Transverse colon (tissue), 4 donors: ENCODE results near the gene SCD. TPM values are rescaled to one million over a fixed set of nuclear protein-coding genes. Genes with fewer than 3 reads are reported as not detected.

ENCODE experiments used
- DNase-seq: peaks from one replicate; pipeline ENCODE4 v3.0.0-alpha.2; 2019
- H3K27ac ChIP-seq, 4 donors: fragments of 200-600 bp; sonication (generic); 2 replicates each; pipeline ENCODE4 v1.5.1; 2016 to 2018; ENCODE audit warnings: inconsistent platforms in 4 of 4
- H3K27me3 ChIP-seq: fragments of 200-600 bp; sonication (generic); 2 replicates; pipeline ENCODE4 v1.5.1; 2017; ENCODE audit warnings: inconsistent platforms
- H3K36me3 ChIP-seq, 4 donors: fragments of 200-600 bp; sonication (generic); 2 replicates each; pipeline ENCODE4 v1.5.1; 2017 to 2019; ENCODE audit warnings: inconsistent platforms in 4 of 4
- H3K4me1 ChIP-seq, 4 donors: fragments of 200-600 bp; sonication (generic); 2 replicates each; pipeline ENCODE4 v1.5.1; 2017 to 2020; ENCODE audit warnings: inconsistent platforms in 4 of 4
- H3K4me3 ChIP-seq, 4 donors: fragments of 200-600 bp; sonication (generic); 1 replicate in 1 of 4; 2 replicates in 3 of 4; pipeline versions ENCODE4 v1.5.1 to v1.6.1; 2017 to 2019; ENCODE audit warnings: inconsistent platforms in 4 of 4
- H3K9me3 ChIP-seq, 2 donors: fragments of 200-600 bp; sonication (generic); 2 replicates each; pipeline ENCODE4 v1.5.1; 2017 to 2019; ENCODE audit warnings: inconsistent platforms in 2 of 2
- EP300 ChIP-seq: sonication (generic); formaldehyde crosslinking; IDR thresholded peaks from one replicate; pipeline ENCODE4 v1.6.1; 2017; ENCODE audit warnings: antibody characterized with exemption, low read depth
- POLR2A ChIP-seq: fragments of 450-650 bp; IDR thresholded peaks from one replicate; pipeline ENCODE4 v1.6.1; 2016; ENCODE audit warnings: antibody characterized with exemption, mild to moderate bottlenecking, moderate library complexity
- POLR2AphosphoS5 ChIP-seq, 3 donors: sonication (generic); formaldehyde crosslinking; IDR thresholded peaks; one replicate each; pipeline ENCODE4 v1.6.1; 2016; ENCODE audit warnings: antibody characterized with exemption in 3 of 3
- whole genome bisulfite sequencing, 2 donors: methylation state at CpG; one replicate each; pipeline ENCODE4 v1.1.5; 2018; ENCODE audit warnings: low coverage in 1 of 2; 5-methylcytosine and 5-hydroxymethylcytosine counted together
- in situ Hi-C, 4 donors: fragments of 200-750 bp; cut with MboI; loops; one replicate each; pipeline versions ENCODE4 v1.15.0 to v1.15.1; 2017; ENCODE audit warnings: low sequenced_read_pairs in 3 of 4, low pct_ligation_motif_present in 1 of 4, low pct_unique_long_range_greater_than_20kb in 1 of 4
- intact Hi-C: fragments of 100-400 bp; cut with DNase I; formaldehyde crosslinking; loops from one replicate; pipeline ENCODE4 v1.15.1; 2023; ENCODE audit warnings: low total_unique reads
- total RNA-seq, 4 donors: library from RNA; depleted of rRNA; stranded (reverse); fragments of >200 nt; gene quantifications; one replicate each; pipeline ENCODE4 v1.1.0, GENCODE V29; 2016
- TF ChIP-seq, protein P1 (sequence below), 5 experiments: fragments of 200-600 bp in 3 of 5; fragments of 450-650 bp in 2 of 5; sonication (generic) in 3 of 5; IDR thresholded peaks; 1 replicate in 2 of 5; 2 replicates in 3 of 5; pipeline ENCODE4 v1.5.1; 2016 to 2017; ENCODE audit warnings: antibody characterized with exemption in 5 of 5, inconsistent platforms in 3 of 5, mild to moderate bottlenecking in 2 of 5, moderate library complexity in 1 of 5

SCD gene
- total RNA-seq, 4 donors from 2014 or later, result 9.2 to 62.1 (median 21.8) TPM

DNA sequence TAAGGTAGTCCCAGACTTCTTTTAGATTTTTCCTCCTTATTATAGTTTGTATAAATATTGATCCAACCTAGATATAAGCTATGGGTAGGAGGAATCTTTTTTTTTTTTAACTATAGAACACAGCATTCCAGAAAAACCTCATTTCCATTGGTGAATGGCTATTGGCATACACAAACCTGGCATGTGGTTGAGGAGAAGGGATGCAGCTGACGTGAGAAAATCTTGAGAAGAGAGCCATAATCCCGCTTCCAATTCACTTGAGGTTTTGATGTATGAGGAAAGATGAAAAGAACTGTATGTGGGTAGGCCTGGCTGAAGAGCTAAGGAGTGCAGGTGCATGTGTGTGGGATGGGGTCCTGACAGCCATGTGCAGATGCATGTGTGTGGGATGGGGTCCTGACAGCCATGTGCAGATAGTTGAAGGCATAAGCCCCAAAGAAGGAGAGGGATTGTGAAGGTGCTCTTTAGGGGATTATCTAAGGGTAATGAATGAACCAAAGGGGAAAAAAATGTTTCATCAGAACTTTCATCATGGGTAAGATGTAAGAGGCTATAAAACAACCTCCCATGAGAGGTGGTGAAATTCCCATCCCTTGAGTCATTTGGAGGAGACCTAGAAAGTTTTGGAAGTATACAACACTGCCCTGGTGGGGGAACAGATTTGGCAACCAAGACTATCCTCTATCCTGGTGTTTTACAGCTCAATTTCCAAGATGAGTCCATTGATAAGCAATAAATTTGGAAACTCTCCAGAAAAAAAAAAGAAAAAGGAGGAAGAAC, 13.2 kb upstream of the SCD start:
- Histone ChIP-seq H3K27ac (no peak overlapping the region), H3K4me1 (no peaks in the 10 kb centered on the region), H3K9me3 (no peaks in the 10 kb centered on the region), H3K36me3 (no peaks in the 10 kb centered on the region), H3K27me3 (peaks cover 51% of the 10 kb centered on the region), H3K4me3 (no peak overlapping the region)
- no peak for DNase-seq
- no peak for TF ChIP-seq EP300
- TF ChIP-seq, protein P1, sequence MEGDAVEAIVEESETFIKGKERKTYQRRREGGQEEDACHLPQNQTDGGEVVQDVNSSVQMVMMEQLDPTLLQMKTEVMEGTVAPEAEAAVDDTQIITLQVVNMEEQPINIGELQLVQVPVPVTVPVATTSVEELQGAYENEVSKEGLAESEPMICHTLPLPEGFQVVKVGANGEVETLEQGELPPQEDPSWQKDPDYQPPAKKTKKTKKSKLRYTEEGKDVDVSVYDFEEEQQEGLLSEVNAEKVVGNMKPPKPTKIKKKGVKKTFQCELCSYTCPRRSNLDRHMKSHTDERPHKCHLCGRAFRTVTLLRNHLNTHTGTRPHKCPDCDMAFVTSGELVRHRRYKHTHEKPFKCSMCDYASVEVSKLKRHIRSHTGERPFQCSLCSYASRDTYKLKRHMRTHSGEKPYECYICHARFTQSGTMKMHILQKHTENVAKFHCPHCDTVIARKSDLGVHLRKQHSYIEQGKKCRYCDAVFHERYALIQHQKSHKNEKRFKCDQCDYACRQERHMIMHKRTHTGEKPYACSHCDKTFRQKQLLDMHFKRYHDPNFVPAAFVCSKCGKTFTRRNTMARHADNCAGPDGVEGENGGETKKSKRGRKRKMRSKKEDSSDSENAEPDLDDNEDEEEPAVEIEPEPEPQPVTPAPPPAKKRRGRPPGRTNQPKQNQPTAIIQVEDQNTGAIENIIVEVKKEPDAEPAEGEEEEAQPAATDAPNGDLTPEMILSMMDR (IDR thresholded peaks at IDR 0.05), result no peak
- TF ChIP-seq POLR2A, result no peak
- no peak for TF ChIP-seq POLR2AphosphoS5 (IDR thresholded peaks at IDR 0.05)
- intact Hi-C loops, result no loop called here
- in situ Hi-C loops, result loop anchor here in 2 of 4 donors (25.0 kb wide), 1 partner anchor 178 kb away; the partner anchor contains the start of gene SEC31B (in 2 of the 2)
- WGBS, 2 donors, result 78 to 83% methylated on average over 2 of the region's 2 CpGs

DNA sequence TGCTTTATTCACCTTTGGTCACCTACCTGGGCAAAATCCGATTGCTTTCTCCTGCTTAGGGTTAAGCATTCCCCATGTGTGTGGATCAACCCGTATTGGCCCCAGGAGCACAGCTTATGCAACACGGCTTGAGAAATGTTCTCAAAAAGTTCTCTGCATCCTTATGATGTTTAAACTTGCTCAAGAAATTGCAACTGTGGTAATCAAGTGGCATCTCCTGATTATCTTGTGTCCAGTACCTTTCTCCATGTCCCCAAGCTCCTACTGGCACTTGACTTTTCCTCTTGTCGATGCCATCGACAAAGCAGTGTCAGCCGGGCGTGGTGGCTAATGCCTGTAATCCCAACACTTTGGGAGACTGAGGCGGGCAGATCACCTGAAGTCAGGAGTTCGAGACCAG, 12.3 kb upstream of the SCD start:
- H3K27ac ChIP-seq, result no peak overlapping the region

DNA sequence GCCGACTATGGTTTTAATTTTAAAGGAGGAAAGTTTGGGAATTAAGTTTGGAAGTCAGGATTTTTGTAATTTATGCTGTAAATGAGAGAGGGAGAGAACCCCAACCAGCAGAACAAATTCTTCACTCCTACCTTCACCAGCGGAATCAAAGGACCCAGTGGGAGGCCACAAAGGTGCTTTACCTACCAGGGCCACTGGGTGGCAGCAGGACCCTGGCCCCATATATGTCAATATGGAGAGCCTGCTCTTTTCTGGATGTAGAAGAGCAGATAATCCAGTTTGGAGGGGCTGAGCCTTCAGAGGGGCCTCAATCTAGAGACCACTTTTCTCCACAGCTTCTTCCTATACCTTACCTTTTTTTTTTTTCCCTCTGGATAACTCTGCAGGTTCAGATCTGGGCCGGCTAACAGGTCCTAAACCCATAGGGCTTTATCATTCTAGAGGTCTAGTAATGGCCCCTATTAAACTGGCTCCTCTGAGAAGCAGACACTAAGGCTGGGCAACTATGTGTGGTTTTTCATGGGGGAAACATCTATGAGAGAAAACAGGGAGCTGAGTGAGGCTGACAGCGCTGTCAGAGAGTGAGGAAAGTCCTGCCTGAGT, 8.5 kb upstream of the SCD start:
- 57 to 71% methylated on average over 2 to 4 of the region's 4 CpGs for WGBS, 2 donors
- TF ChIP-seq EP300, result no peak
- TF ChIP-seq, protein P1 (IDR thresholded peaks at IDR 0.05), result peak; percentile 89 to 94 (median 94)
- in situ Hi-C loops (loop anchor here in 2 of 4 donors (25.0 kb wide), 1 partner anchor 174 kb away; the partner anchor contains the start of gene SEC31B (in 2 of the 2)), intact Hi-C loops (loop anchor here (2.0 kb wide), 1 partner anchor 96 kb away; no protein-coding TSS in a partner anchor)
- Histone ChIP-seq H3K4me1 (peaks cover 0 to 12% (median 0%) of the 10 kb centered on the region in 4 donors), H3K27me3 (peaks cover 16% of the 10 kb centered on the region), H3K9me3 (no peaks in the 10 kb centered on the region), H3K27ac (no peak overlapping the region), H3K4me3 (no peak overlapping the region), H3K36me3 (no peaks in the 10 kb centered on the region)
- peak; percentile 83 for DNase-seq

More for the DNA sequence above, 12.3 kb upstream of the SCD start:
- WGBS, 2 donors, result 60 to 81% methylated on average over 1 to 9 of the region's 9 CpGs
- Histone ChIP-seq H3K27me3 (peaks cover 45% of the 10 kb centered on the region), H3K9me3 (no peaks in the 10 kb centered on the region), H3K36me3 (no peaks in the 10 kb centered on the region), H3K4me1 (no peaks in the 10 kb centered on the region), H3K4me3 (no peak overlapping the region)
- intact Hi-C loops, result no loop called here
- in situ Hi-C loops, result loop anchor here in 2 of 4 donors (25.0 kb wide), 1 partner anchor 178 kb away; the partner anchor contains the start of gene SEC31B (in 2 of the 2)
- no peak for DNase-seq
- no peak for TF ChIP-seq POLR2A

DNA sequence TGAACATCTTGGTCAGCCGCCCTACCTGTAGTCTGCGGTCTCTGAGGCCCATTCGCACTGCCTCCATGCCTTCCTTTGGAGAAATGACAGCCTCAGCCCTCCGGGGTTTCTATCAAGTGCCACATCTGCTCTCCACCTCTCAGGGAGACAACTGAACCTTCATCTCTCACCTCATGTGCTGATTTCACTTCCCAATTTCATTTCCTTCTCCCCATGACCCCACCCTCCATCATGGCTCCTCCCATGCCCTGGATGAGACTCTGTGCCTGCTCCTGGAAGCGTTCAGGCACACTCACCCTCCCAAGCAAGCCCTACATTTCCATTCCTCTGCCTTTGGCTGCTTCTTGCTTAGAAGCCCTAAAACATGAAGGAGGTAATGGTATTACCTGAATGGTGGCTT, 7.8 kb upstream of the SCD start:
- Histone ChIP-seq H3K27ac (no peak overlapping the region), H3K9me3 (no peaks in the 10 kb centered on the region), H3K36me3 (no peaks in the 10 kb centered on the region), H3K4me3 (no peak overlapping the region), H3K27me3 (peaks cover 9% of the 10 kb centered on the region), H3K4me1 (peaks cover 0 to 12% (median 0%) of the 10 kb centered on the region in 4 donors)
- TF ChIP-seq, protein P1 (IDR thresholded peaks at IDR 0.05), result no peak
- TF ChIP-seq EP300 (no peak), POLR2AphosphoS5 (IDR thresholded peaks at IDR 0.05) (no peak), POLR2A (no peak)
- DNase-seq, result no peak
- WGBS, 2 donors, result 54% methylated on average over 4 of the region's 5 CpGs; no CpG with 5 or more reads in 1 of the 2 donors
- intact Hi-C loops (loop anchor here (2.0 kb wide), 1 partner anchor 96 kb away; no protein-coding TSS in a partner anchor), in situ Hi-C loops (loop anchor here in 2 of 4 donors (25.0 kb wide), 1 partner anchor 173 kb away; the partner anchor contains the start of gene SEC31B (in 2 of the 2))
